SH-SY5Y (cell line): ENCODE results near the gene P3H3.
A peak's percentile ranks its signal among the peaks of the same experiment; 100 is the strongest.

Experiments used
- GATA2 ChIP-seq: IDR thresholded peaks from 2 replicates; pipeline ENCODE4 v1.6.1; 2011; ENCODE audit warnings: mild to moderate bottlenecking, low read depth, low read length
- GATA3 ChIP-seq: IDR thresholded peaks from 2 replicates; pipeline ENCODE4 v1.6.1; 2011; ENCODE audit warnings: low read depth, mild to moderate bottlenecking, low read length, moderate library complexity

The P3H3 gene

GRCh38 chr12:6827982-6828780, at the start of gene P3H3:
Gene P3H3 (plus strand): TSS chr12:6828407. CDS start chr12:6828441, 34 bp downstream.
- no peak for TF ChIP-seq GATA2
- no peak for TF ChIP-seq GATA3

GRCh38 chr12:6778574-6779550, 49.3 kb upstream of the P3H3 start:
- TF ChIP-seq GATA2 (no peak), GATA3 (no peak)

GRCh38 chr12:6779708-6780432, 48.3 kb upstream of the P3H3 start:
- TF ChIP-seq GATA2 = no peak
- no peak for TF ChIP-seq GATA3

- TF ChIP-seq GATA2 (no peak), GATA3 (no peak)
Measured at GRCh38 chr12:6780573-6780972, 47.6 kb upstream of the P3H3 start.

- TF ChIP-seq GATA2 (no peak), GATA3 (no peak)
Measured at GRCh38 chr12:6782119-6782518, 46.1 kb upstream of the P3H3 start.

- TF ChIP-seq GATA3 = no peak
- TF ChIP-seq GATA2 = no peak
Measured at GRCh38 chr12:6782850-6783566, 45.2 kb upstream of the P3H3 start.

- TF ChIP-seq GATA3 (no peak), GATA2 (no peak)
Measured at GRCh38 chr12:6783828-6784227, 44.4 kb upstream of the P3H3 start.

- no peak for TF ChIP-seq GATA2
- no peak for TF ChIP-seq GATA3
Measured at GRCh38 chr12:6784296-6784695, 43.9 kb upstream of the P3H3 start.

- TF ChIP-seq GATA2 (no peak), GATA3 (no peak)
Measured at GRCh38 chr12:6784761-6785160, 43.4 kb upstream of the P3H3 start.

- TF ChIP-seq GATA2 = peak; percentile 5; the same call in 1 of the 2 replicates
- no peak for TF ChIP-seq GATA3
Measured at GRCh38 chr12:6786416-6787094, 41.7 kb upstream of the P3H3 start.

GRCh38 chr12:6787309-6787708, 40.9 kb upstream of the P3H3 start:
- TF ChIP-seq GATA3 (no peak), GATA2 (no peak)

- TF ChIP-seq GATA3 (no peak), GATA2 (no peak)
Measured at GRCh38 chr12:6788972-6789924, 39.0 kb upstream of the P3H3 start, which contains the start of gene CD4. Gene CD4 (plus strand): TSS chr12:6789528. CDS start chr12:6800139, 10,611 bp downstream.
